ENCODE data around the gene PHB1. TPM values are rescaled to one million over a fixed set of nuclear protein-coding genes. Genes with fewer than 3 reads are reported as not detected.

PHB1 gene
- total RNA-seq, 4 donors from 2014 or later = 61.7 to 119 (median 106) TPM

- no peak for DNase-seq
- intact Hi-C loops (cut with DNase I) = no loop called here
- Histone ChIP-seq H3K4me3 (no peak overlapping the region), H3K27me3 (peaks cover 0 to 74% (median 0%) of the 10 kb centered on the region in 4 donors), H3K36me3 (no peaks in the 10 kb centered on the region), H3K9me3 (no peaks in the 10 kb centered on the region), H3K4me1 (peaks cover 0 to 7% (median 0%) of the 10 kb centered on the region in 3 donors), H3K27ac (no peak overlapping the region)
- TF ChIP-seq POLR2A (IDR thresholded peaks at IDR 0.05) = no peak
- TF ChIP-seq CTCF (IDR thresholded peaks at IDR 0.05) = no peak
- 17 to 83% methylated on average over 1 of the region's 1 CpG for WGBS, 2 donors
Measured at GRCh38 chr17:49440581-49440980, 25.9 kb upstream of the PHB1 start.

GRCh38 chr17:49439673-49440571 is 25.2 kb upstream of the PHB1 start:
- no peak overlapping the region for H3K27ac ChIP-seq
- no peaks in the 10 kb centered on the region for H3K9me3 ChIP-seq
- 21 to 40% methylated on average over 4 to 5 of the region's 9 CpGs for WGBS, 2 donors
- DNase-seq = no peak
- H3K4me3 ChIP-seq = no peak overlapping the region
- peaks cover 0 to 11% (median 0%) of the 10 kb centered on the region in 3 donors for H3K4me1 ChIP-seq
- intact Hi-C loops (cut with DNase I) = loop anchor here (5.0 kb wide), 1 partner anchor 117 kb away; no protein-coding TSS in a partner anchor
- peaks cover 0 to 71% (median 0%) of the 10 kb centered on the region in 4 donors for H3K27me3 ChIP-seq
- no peaks in the 10 kb centered on the region for H3K36me3 ChIP-seq
- TF ChIP-seq CTCF (IDR thresholded peaks at IDR 0.05) (no peak), POLR2A (IDR thresholded peaks at IDR 0.05) (no peak)

GRCh38 chr17:49439305-49439672 is 24.6 kb upstream of the PHB1 start:
- Histone ChIP-seq H3K36me3 (no peaks in the 10 kb centered on the region), H3K4me3 (no peak overlapping the region), H3K27me3 (peaks cover 0 to 65% (median 0%) of the 10 kb centered on the region in 4 donors), H3K27ac (no peak overlapping the region), H3K4me1 (peaks cover 0 to 11% (median 0%) of the 10 kb centered on the region in 3 donors), H3K9me3 (no peaks in the 10 kb centered on the region)
- TF ChIP-seq POLR2A (IDR thresholded peaks at IDR 0.05) (no peak), CTCF (IDR thresholded peaks at IDR 0.05) (no peak)
- WGBS, 2 donors = 49 to 55% methylated on average over 3 of the region's 3 CpGs
- DNase-seq = no peak
- intact Hi-C loops (cut with DNase I) = loop anchor here (5.0 kb wide), 1 partner anchor 118 kb away; no protein-coding TSS in a partner anchor

GRCh38 chr17:49438436-49439278 is 24.0 kb upstream of the PHB1 start:
- 36 to 45% methylated on average over 10 to 18 of the region's 30 CpGs for WGBS, 2 donors
- Histone ChIP-seq H3K36me3 (no peaks in the 10 kb centered on the region), H3K4me1 (peaks cover 0 to 11% (median 0%) of the 10 kb centered on the region in 3 donors), H3K27ac (no peak overlapping the region), H3K27me3 (peaks cover 0 to 59% (median 0%) of the 10 kb centered on the region in 4 donors), H3K4me3 (no peak overlapping the region), H3K9me3 (no peaks in the 10 kb centered on the region)
- no peak for DNase-seq
- intact Hi-C loops (cut with DNase I) = loop anchor here (5.0 kb wide), 1 partner anchor 119 kb away; no protein-coding TSS in a partner anchor
- TF ChIP-seq CTCF (IDR thresholded peaks at IDR 0.05) (no peak), POLR2A (IDR thresholded peaks at IDR 0.05) (no peak)
